Peyer's patch (tissue), 4 donors: ENCODE measurements around the gene UBAC2.

Experiments
- CTCF ChIP-seq, 6 experiments: fragments of 450-650 bp in 4 of 6; fragments of 200-600 bp in 2 of 6; sonication (generic) in 1 of 6; IDR thresholded peaks; one replicate each; pipeline ENCODE4 v1.5.1; 2017 to 2019; ENCODE audit warnings: antibody characterized with exemption in 6 of 6, mild to moderate bottlenecking in 3 of 6, moderate library complexity in 1 of 6
- POLR2A ChIP-seq, 2 donors: fragments of 450-650 bp; IDR thresholded peaks; one replicate each; pipeline ENCODE4 v1.5.1; 2017; ENCODE audit warnings: antibody characterized with exemption in 2 of 2, mild to moderate bottlenecking in 2 of 2, moderate library complexity in 2 of 2

DNA sequence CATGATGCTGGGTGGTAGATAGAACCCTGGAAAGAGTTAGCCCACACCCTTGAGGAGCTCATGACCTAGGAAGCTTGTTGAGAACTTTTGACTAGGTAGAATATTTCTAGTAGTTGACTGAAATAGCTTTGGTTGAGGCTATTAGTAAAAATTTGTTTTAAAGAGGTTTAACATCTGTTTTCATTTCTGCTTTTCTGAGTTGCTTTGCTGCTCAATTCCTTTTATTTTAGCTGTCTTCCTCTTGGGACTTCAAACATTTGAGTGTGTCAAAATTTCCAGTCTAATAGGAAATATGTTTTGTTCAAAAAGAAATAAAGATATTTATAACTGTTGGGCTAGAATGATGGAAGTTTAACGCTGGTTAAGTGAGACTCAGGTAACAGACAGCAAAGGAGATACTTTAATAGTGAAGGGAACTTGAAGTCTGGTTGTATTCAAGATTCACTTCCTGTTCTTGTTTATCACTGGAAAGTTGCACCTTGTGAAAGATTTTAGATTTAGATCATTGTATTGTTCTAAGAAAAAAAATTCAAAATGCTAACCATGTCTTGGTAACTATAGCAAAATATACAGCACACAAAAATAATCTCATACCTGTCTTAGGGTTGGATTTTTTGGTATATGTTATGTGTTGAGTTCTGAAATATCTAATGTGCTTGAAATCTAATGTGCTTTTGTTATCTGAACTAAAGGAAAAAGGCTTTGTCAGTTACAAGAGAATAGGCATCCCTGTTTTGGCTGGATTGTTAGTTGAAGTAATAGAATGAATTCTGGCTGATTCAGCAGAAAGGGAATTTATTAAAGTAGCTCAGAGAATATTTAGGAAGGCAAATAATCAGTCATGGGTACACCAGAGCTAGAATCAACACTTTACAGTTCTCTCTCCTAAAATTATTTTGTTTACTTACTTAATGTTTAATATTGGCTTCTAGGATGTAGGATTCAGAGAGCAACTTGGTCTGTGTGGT, 81.9 kb downstream of the UBAC2 start:
- TF ChIP-seq POLR2A (IDR thresholded peaks at IDR 0.05), result no peak
- TF ChIP-seq CTCF (IDR thresholded peaks at IDR 0.05), result no peak
